ENCODE results near the gene SLC19A3.
A peak's percentile ranks its signal among the peaks of the same experiment; 100 is the strongest.
"Not testable (repeated sequence)": the region's sequence is repeated elsewhere in the genome, so short reads cannot be mapped to it uniquely, and the experiment has no call there.

SLC19A3 gene

DNA sequence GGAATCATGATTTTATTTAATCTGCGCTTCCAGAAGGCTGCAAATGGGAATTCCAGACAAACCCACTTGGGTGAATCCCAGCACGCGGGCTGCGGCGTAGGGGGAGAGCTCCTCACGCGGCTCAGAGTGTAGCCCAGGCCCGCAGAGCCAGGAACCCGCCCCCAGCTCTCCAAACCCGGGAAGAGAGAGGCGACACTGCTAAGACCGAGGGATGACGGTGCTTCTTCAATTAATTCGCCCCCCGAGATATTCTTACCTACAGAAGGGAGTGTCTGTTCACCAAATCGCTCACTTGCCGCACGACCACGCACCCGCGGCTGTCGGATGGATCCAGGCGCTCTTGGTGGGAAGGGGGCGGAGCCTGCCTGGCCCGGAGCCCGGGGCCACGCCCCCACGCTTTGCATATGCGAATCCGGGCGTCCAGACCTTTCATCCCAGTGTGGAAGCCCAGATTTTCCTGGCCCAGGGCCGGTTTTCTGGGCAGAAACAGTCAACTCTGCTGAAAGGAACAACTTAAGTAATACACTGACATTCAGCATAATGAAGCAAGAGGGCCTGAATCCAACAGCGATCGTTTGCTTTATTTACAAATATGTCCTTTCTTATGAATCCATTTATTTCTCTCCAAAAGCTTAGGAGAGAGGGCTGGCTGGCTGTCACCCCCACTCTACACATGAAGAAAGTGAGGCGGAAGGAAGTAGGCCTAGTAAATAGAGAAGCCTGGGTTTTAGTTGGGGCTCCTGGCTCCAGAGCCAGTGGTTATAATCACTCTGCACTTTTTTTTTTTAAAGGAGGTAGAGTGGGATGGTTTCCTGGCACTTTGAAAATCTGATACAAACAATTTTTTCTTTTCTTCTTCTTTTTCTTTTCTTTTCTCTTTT is at the start of gene SLC19A3:
TSS of gene SLC19A3 (minus strand) at position 342 of the 881 bp plus-strand sequence. CDS start 15,710 bp downstream, outside the sequence.
- DNase-seq (ENCODE audit: low read depth, low spot score), result peak; percentile 8

GRCh38 chr2:227766373-227766883 is 48.6 kb upstream of the SLC19A3 start:
- peak; percentile 36 for DNase-seq (ENCODE audit: low read depth, low spot score)

DNA sequence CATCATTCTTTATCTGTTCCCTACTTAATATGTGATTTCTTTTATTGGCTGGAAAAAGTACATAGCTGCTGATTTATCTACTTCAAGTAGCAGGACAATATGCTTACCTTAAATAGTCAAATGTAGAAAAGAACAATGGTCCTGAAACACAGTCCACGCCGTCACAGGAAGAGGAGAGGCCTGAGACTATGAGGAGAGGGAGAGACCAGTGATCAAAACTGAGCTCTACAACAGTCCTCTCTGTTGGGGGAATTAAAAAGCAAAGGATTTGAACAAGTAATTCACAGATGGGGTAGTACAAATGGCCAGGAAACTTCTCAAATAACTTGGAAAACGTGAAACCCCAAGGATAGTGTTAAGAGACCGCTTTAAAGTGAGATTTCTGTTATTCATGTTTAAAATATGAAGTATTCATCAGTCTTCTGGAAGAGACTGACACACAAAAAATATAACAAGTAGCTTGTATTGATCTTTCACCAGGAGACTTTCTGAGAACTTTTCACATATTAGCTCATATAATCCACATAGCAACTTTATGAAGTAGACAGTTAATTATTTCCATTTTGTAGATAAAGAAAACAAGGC is 48.1 kb upstream of the SLC19A3 start:
- DNase-seq (ENCODE audit: low read depth, low spot score), result no peak

DNA sequence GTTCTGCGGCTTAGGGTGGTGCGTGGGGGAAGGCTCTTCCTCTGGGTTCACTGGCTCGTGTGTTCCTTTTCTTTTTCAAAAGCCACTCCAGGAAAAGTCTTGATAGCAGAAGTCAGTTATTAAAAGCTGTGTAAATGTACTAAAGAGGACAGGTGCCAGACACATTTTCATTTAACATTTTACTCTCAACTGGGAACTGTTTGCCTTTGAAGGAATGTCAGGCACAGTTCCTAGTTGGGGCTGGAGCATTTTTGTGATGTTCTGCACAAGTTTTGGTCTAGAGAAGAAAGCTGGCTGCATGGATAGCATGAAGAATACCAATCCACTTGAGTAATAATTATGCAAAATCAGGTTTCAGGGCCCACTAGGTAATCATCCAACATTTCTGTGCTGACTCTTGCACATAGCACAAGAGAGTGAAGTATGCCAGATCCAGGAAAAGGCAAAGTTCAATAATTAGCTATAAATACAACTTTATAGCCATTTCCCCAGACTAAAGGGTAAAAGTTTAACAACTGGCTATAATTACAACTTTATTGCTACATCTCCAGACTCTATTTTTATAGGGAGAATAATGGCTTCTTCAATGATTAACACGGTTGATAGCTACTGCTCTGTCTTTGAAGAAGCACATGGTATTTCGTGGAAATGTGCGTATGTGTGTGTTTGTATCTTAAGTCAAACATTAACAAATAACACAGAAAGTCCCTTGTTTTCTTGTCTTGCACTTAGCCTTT is 44.1 kb upstream of the SLC19A3 start:
- no peak for DNase-seq (ENCODE audit: low read depth, low spot score)

- DNase-seq (ENCODE audit: low read depth, low spot score), result no peak
Measured at GRCh38 chr2:227759411-227760118, 41.7 kb upstream of the SLC19A3 start.

DNA sequence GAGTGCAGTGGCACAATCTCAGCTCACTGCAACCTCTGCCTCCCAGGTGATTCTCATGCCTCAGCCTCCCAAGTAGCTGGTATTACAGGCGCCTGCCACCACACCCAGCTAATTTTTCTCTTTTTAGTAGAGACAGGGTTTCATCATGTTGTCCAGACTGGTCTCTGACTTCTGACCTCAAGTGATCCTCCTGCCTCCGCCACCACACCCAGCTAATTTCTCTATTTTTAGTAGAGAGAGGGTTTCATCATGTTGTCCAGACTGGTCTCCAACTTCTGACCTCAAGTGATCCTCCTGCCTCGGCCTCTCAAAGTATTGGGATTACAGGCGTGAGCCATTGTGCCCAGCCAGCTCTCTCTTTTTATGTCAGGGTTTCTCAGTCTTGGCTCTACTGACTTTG is 38.4 kb upstream of the SLC19A3 start:
- DNase-seq (ENCODE audit: low read depth, low spot score), result not testable (repeated sequence)

DNA sequence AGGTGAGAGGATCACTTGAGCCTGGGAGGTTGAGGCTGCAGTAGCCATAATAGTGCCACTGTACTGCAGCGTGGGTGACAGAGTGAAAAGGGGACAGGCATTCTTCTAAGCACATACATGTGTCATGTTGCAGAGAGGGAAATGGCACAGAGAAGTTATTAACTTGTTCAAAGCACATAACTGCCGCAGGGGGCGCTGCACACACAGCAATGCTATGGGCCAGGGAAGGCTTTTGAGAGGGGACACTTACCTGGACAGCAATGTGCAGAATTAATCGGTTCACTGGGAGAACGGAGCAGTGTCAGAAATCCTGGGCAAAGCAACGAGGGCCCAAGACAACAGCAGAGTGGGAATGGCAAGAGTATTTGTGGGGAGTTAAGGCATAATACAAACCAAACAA is 30.3 kb upstream of the SLC19A3 start:
- DNase-seq (ENCODE audit: low read depth, low spot score), result no peak

GRCh38 chr2:227745594-227745993 is 27.8 kb upstream of the SLC19A3 start, which contains the start of gene SCYGR8:
Gene SCYGR8 (plus strand): TSS chr2:227745894. CDS start chr2:227745894, 0 bp downstream.
- no peak for DNase-seq (ENCODE audit: low read depth, low spot score)

DNA sequence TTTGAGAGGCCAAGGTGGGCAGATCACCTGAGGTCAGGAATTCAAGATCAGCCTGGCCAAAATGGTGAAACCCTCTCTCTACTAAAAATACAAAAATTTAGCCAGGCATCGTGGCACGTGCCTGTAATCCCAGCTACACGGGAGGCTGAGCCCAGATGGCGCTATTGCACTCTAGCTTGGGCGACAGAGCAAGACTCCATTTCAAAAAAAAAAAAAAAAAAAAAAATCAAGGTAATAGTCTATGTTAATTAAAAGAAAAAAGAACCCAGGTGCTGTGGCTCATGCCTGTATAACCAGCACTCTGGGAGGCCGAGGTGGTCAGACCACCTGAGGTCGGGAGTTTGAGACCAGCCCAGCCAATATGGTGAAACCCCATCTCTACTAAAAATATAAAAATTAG is 22.9 kb upstream of the SLC19A3 start:
- not testable (repeated sequence) for DNase-seq (ENCODE audit: low read depth, low spot score)

GRCh38 chr2:227739351-227739750 is 21.5 kb upstream of the SLC19A3 start:
- DNase-seq (ENCODE audit: low read depth, low spot score), result no peak

DNA sequence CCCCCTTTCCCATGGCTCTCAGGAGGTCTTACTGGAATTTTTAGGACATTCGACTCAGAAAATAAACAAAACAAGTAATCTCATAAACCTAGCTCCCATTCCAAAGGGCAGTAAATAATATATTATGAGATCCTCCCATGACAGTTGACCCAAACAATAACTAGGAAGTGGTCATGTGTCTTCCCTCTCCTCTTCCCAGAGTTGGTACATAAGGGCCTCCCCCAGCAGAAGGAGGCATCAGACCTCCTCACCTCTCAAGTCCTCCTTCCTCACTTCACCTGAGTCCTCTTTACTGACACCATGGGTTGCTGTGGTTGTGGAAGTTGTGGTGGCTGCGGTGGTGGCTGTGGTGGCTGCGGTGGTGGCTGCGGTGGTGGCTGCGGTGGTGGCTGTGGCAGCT is 10.2 kb upstream of the SLC19A3 start, which contains the start of gene SCYGR7:
TSS of gene SCYGR7 (plus strand) at position 301 of the 400 bp plus-strand sequence. CDS start at position 301, 0 bp downstream.
- no peak for DNase-seq (ENCODE audit: low read depth, low spot score)

DNA sequence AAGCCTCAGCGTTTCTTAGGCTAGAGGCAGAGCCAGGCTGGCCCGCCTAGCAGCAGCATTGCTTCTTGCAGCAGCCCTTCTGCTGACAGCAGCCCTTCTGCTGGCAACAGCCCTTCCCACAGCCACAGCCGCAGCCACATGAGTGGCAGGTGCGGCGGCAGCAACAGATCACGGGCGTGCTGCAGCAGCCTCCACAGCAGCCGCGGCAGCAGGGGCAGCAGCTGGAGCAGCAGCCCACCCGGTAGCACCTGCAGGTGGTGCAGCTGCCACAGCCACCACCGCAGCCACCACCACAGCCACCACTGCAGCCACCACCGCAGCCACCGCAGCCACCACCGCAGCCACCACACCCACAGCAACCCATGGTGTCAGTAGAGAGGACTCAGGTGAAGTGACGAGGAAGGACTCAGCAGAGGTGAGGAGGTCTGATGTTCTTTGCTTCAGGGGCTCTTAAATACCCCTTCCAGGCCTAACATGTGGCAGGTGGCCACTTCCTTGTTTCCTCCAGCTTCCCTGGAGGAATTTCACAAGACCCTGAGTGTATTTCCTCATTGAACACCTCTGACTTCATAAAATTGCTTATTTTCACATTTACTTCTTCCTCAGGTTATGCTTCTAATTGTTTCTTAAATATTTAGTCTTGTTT is 6.7 kb upstream of the SLC19A3 start, which contains the start of gene SCYGR6:
TSS of gene SCYGR6 (minus strand) at position 364 of the 646 bp plus-strand sequence. CDS start at position 364, 0 bp downstream.
- no peak for DNase-seq (ENCODE audit: low read depth, low spot score)

- DNase-seq (ENCODE audit: low read depth, low spot score), result not testable (repeated sequence)
Measured at GRCh38 chr2:227722821-227723220, 5.0 kb upstream of the SLC19A3 start.

DNA sequence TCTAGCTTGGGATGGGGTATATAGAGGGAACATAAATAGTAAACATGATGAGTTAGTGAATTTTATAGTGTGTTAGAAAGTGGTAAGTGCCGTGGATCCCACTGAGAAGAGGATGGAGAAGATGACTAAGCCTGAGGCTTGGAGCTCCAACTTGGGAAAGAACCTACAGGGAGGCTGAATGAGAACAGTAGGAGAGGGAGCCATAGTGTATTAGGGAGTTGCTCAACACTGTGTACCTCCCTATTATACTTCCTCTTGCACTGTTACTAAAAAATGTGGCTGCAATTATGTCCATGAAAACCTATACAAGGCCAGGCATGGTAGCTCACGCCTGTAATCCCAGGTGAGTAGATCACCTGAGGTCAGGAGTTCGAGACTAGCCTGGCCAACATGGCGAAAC is 2.9 kb upstream of the SLC19A3 start:
- no peak for DNase-seq (ENCODE audit: low read depth, low spot score)

DNA sequence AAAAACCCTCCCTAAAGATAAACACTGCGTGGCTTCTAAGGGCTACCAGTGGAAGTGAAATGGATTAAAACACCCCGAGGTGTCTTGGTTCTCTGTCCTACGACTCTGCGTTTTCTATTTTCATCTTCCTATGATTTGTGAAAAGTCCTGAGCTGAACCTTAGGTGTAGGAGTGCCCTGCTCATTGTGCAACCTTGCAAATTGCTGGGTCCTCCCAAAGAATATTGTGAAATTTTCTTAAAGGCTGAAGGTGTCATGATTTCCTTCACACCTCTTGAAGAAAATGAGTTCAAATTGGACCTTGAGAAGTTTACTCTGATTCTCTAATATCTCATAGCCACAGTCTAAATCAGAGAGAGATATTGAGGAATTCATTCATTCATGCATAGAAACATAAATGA is 1.8 kb upstream of the SLC19A3 start:
- DNase-seq (ENCODE audit: low read depth, low spot score), result no peak

DNA sequence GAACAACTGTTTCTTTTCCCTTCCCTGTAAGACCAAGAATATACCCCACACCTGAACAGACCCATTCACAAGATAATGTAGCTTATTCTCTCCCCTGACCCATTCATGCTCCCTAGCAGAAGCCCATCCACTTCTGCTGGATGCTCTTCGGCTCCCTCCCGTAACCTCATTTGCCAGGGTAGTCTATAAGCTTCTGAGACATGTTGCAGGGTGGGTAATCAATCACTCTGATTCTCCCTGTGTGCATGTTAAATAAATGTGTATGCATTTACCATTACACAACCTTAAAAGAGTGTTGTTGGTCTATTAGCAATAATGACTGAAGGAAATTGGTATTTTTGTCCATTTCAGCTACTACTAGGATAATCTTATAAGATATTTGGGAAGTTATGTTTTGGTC is 1.3 kb downstream of the SLC19A3 start:
- no peak for DNase-seq (ENCODE audit: low read depth, low spot score)

DNA sequence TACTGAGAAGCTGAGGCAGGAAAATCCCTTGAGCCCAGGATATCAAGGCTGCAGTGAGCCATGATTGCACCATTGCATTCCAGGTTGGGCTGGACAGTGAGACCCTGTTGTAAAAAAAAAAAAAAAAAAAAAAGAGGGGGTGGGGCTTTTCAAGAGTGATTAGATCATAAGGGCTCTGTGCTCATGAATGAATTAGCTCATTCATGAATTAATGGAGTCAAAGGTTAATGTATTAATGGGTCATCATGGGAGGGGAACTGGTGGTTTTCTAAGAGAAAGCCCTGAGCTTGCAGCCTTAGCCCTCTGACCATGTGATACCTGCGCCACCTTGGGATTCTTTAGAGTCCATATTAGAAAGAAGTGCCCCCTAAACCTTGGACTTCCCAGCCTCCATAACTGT is 4.5 kb downstream of the SLC19A3 start:
- no peak for DNase-seq (ENCODE audit: low read depth, low spot score)

- no peak for DNase-seq (ENCODE audit: low read depth, low spot score)
Measured at GRCh38 chr2:227710986-227711385, 6.8 kb downstream of the SLC19A3 start.

- DNase-seq (ENCODE audit: low read depth, low spot score), result no peak
Measured at GRCh38 chr2:227707390-227707789, 10.4 kb downstream of the SLC19A3 start.

DNA sequence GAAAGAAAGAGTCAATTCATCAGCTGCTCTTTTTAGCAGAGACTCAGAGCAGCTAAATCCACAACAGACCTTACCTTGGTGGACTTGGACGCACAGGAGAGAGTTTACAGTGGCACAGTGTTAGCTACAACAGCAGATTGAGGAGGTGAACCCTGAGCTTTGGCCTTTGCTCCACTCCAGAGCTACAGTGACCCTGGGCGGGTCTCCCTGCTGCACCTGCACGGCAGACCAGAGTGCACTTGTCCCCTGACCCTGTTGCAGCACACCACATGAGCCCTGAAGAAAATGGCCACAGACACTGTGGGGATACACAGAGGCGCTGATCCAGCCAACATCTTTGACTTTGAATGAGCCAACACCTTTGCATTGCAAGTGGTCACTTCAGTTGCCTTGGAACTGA is 11.0 kb downstream of the SLC19A3 start:
- DNase-seq (ENCODE audit: low read depth, low spot score), result no peak

- no peak for DNase-seq (ENCODE audit: low read depth, low spot score)
Measured at GRCh38 chr2:227703961-227704360, 13.9 kb downstream of the SLC19A3 start.
